HepG2 (cell line): ENCODE results near the gene RHBDD3. TPM values are rescaled to one million over a fixed set of nuclear protein-coding genes. Genes with fewer than 3 reads are reported as not detected.

Experiments used
- CENPX ChIP-seq: sonication (generic); formaldehyde crosslinking; IDR thresholded peaks from 2 replicates; pipeline ENCODE4 v1.9.0; 2021; ENCODE audit warnings: mild to moderate bottlenecking, missing genetic modification reagents, moderate library complexity
- FOXJ3 ChIP-seq: sonication (generic); formaldehyde crosslinking; IDR thresholded peaks from 2 replicates; pipeline ENCODE4 v1.4.0; 2020; ENCODE audit warnings: missing genetic modification reagents, mild to moderate bottlenecking, borderline replicate concordance
- GATAD2A ChIP-seq: IDR thresholded peaks from 2 replicates; pipeline ENCODE4 v1.6.1; 2016
- JARID2 ChIP-seq: sonication (generic); formaldehyde crosslinking; IDR thresholded peaks from 2 replicates; pipeline ENCODE4 v1.8.1; 2023; ENCODE audit warnings: missing genetic modification reagents, inconsistent platforms; ENCODE audit not compliant: insufficient replicate concordance
- KLF13 ChIP-seq: sonication (generic); formaldehyde crosslinking; IDR thresholded peaks from 2 replicates; pipeline ENCODE4 v1.4.0; 2020; ENCODE audit warnings: mild to moderate bottlenecking, missing genetic modification reagents
- NFATC3 ChIP-seq: sonication (generic); formaldehyde crosslinking; IDR thresholded peaks from 2 replicates; pipeline ENCODE4 v1.5.1; 2020; ENCODE audit warnings: mild to moderate bottlenecking, missing genetic modification reagents
- PCBP1 ChIP-seq: fragments of 200-400 bp; formaldehyde crosslinking; IDR thresholded peaks from 2 replicates; pipeline ENCODE4 v1.6.1; 2017; ENCODE audit warnings: mild to moderate bottlenecking, low read depth, low read length, borderline replicate concordance
- RFX5 ChIP-seq: IDR thresholded peaks from 2 replicates; pipeline ENCODE4 v1.6.1; 2011; ENCODE audit warnings: low read depth, low read length, improper control_type of control experiment
- SOX5 ChIP-seq: IDR thresholded peaks from 2 replicates; pipeline ENCODE4 v1.6.1; 2016; ENCODE audit warnings: borderline replicate concordance
- STAG1 ChIP-seq: sonication (generic); formaldehyde crosslinking; IDR thresholded peaks from 2 replicates; pipeline ENCODE4 v1.4.0; 2020; ENCODE audit warnings: missing genetic modification reagents
- ZBTB7B ChIP-seq: sonication (generic); formaldehyde crosslinking; IDR thresholded peaks from 2 replicates; pipeline ENCODE4 v1.4.0; 2020; ENCODE audit warnings: missing genetic modification reagents
- ZFX ChIP-seq: sonication (generic); formaldehyde crosslinking; IDR thresholded peaks from 2 replicates; pipeline ENCODE4 v1.4.0; 2020; ENCODE audit warnings: mild to moderate bottlenecking, low read depth, missing genetic modification reagents, moderate library complexity
- ZNF10 ChIP-seq: sonication (generic); formaldehyde crosslinking; IDR thresholded peaks from 2 replicates; pipeline ENCODE4 v1.4.0; 2020; ENCODE audit warnings: mild to moderate bottlenecking, low read depth, missing genetic modification reagents, borderline replicate concordance
- ZNF230 ChIP-seq: sonication (generic); formaldehyde crosslinking; IDR thresholded peaks from 2 replicates; pipeline ENCODE4 v1.4.0; 2020; ENCODE audit warnings: mild to moderate bottlenecking, missing genetic modification reagents
- ZNF256 ChIP-seq: sonication (generic); formaldehyde crosslinking; conservative IDR thresholded peaks from 2 replicates; pipeline ENCODE4 v1.4.0; 2020; ENCODE audit warnings: missing genetic modification reagents
- ZNF354B ChIP-seq: sonication (generic); formaldehyde crosslinking; IDR thresholded peaks from 2 replicates; pipeline ENCODE4 v1.8.0; 2022; ENCODE audit warnings: mild to moderate bottlenecking, missing genetic modification reagents
- ZNF567 ChIP-seq: sonication (generic); formaldehyde crosslinking; IDR thresholded peaks from 2 replicates; pipeline ENCODE4 v1.8.1; 2023; ENCODE audit warnings: mild to moderate bottlenecking, missing genetic modification reagents, borderline replicate concordance
- ZSCAN9 ChIP-seq: IDR thresholded peaks from 2 replicates; pipeline ENCODE4 v1.6.1; 2016; ENCODE audit warnings: borderline replicate concordance
- polyA plus RNA-seq, 8 experiments: library from polyadenylated mRNA; depleted of rRNA in 3 of 8; stranded (reverse) in 7 of 8; unstranded in 1 of 8; fragments of >200 nt; fragmentation: Illumina TruSeq in 4 of 8; extraction: Trizol in 4 of 8; gene quantifications; 2 replicates each; pipeline versions ENCODE4 v1.2.1 to v1.2.3, GENCODE V29; 2011 to 2016; ENCODE audit warnings: low read depth in 4 of 8, missing spikeins in 1 of 8, mixed read lengths in 1 of 8; ENCODE audit not compliant: insufficient read depth in 1 of 8
- total RNA-seq, 5 experiments: library from RNA; depleted of rRNA; stranded (reverse); fragments of >200 nt; fragmentation: Illumina TruSeq; extraction: Trizol; gene quantifications; 2 replicates each; pipeline ENCODE4 v1.2.3, GENCODE V29; 2016; ENCODE audit warnings: low read depth in 1 of 5
- TF ChIP-seq, protein P1 (sequence below): sonication (generic); formaldehyde crosslinking; IDR thresholded peaks from 2 replicates; pipeline ENCODE4 v1.4.0; 2020; ENCODE audit warnings: mild to moderate bottlenecking, missing genetic modification reagents
- TF ChIP-seq, protein P2 (sequence below): sonication (generic); formaldehyde crosslinking; IDR thresholded peaks from 2 replicates; pipeline ENCODE4 v1.4.0; 2020; ENCODE audit warnings: missing genetic modification reagents
- TF ChIP-seq, protein P3 (sequence below): sonication (generic); formaldehyde crosslinking; IDR thresholded peaks from 2 replicates; pipeline ENCODE4 v1.5.1; 2020; ENCODE audit warnings: mild to moderate bottlenecking, missing genetic modification reagents, borderline replicate concordance
- TF ChIP-seq, protein P4 (sequence below): sonication (generic); formaldehyde crosslinking; IDR thresholded peaks from 2 replicates; pipeline ENCODE4 v1.5.1; 2020; ENCODE audit warnings: mild to moderate bottlenecking, missing genetic modification reagents, moderate library complexity
- TF ChIP-seq, protein P5 (sequence below): sonication (generic); formaldehyde crosslinking; IDR thresholded peaks from 2 replicates; pipeline ENCODE4 v1.8.0; 2022; ENCODE audit warnings: mild to moderate bottlenecking, missing genetic modification reagents, borderline replicate concordance

The RHBDD3 gene
- total and polyA plus RNA-seq, 2 of the 13 experiments (the other 11 are each of a cell fraction or from before 2014, with no cell fraction given) = 12.1 to 26.7 TPM

DNA sequence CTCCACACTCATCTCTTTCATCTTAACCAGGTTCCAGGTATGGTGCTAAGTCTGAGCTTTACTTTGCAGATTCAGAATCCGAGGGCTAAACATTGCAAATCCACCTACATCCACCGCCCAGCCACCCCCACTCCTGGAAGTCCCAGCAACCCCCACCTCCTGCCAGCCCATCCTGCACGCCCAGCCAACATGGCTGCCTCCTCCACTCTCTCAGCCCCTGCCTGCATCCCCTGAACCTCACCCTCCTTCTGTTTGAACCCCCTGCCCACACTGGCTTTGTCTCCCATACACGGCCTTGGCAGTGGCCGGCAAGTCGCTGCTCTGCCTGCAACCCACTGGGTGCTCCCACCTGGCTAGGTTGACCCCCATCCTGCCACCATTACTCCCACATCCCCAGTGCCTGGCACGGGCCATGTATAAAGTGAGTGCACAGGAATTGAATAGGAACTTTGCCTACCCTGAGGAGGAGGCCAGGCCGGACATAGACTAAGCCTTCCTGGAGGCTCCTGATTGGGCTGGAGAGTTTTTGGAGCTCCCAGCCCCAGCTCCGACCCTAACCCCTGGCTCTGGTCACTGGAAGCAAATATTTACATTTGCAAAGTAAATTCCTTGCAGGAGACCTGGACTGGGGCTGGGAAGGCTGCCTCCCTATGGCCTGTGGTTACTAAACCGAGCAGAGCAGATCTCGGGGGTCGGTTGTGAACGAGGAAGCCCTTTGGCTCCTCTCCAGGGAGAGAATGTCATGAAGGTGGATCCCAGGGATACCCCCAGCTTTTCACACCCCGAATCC lies 47.7 kb downstream of the RHBDD3 start (continued):
- TF ChIP-seq, protein P1, sequence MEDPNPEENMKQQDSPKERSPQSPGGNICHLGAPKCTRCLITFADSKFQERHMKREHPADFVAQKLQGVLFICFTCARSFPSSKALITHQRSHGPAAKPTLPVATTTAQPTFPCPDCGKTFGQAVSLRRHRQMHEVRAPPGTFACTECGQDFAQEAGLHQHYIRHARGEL = no peak
- TF ChIP-seq ZNF354B = no peak
- no peak for TF ChIP-seq ZNF230 (CRISPR knock-in tag)
- TF ChIP-seq ZBTB7B = no peak
- TF ChIP-seq PCBP1 = no peak
- TF ChIP-seq ZNF567 = no peak
- TF ChIP-seq ZNF10 (CRISPR knock-in tag) = no peak
- 0 out of 2 replicates have a peak, but pooled peaks have one; percentile 20 for TF ChIP-seq ZFX (CRISPR knock-in tag)
- 0 out of 2 replicates have a peak, but pooled peaks have one; percentile 15 for TF ChIP-seq ZNF256 (CRISPR knock-in tag)
- peak; percentile 4; the same call in 1 of the 2 replicates for TF ChIP-seq STAG1
- TF ChIP-seq SOX5 = no peak
- TF ChIP-seq JARID2 (CRISPR knock-in tag) = no peak
- TF ChIP-seq, protein P2, sequence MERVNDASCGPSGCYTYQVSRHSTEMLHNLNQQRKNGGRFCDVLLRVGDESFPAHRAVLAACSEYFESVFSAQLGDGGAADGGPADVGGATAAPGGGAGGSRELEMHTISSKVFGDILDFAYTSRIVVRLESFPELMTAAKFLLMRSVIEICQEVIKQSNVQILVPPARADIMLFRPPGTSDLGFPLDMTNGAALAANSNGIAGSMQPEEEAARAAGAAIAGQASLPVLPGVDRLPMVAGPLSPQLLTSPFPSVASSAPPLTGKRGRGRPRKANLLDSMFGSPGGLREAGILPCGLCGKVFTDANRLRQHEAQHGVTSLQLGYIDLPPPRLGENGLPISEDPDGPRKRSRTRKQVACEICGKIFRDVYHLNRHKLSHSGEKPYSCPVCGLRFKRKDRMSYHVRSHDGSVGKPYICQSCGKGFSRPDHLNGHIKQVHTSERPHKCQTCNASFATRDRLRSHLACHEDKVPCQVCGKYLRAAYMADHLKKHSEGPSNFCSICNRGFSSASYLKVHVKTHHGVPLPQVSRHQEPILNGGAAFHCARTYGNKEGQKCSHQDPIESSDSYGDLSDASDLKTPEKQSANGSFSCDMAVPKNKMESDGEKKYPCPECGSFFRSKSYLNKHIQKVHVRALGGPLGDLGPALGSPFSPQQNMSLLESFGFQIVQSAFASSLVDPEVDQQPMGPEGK (CRISPR knock-in tag) = peak; percentile 34; the same call in 1 of the 2 replicates
- TF ChIP-seq, protein P3, sequence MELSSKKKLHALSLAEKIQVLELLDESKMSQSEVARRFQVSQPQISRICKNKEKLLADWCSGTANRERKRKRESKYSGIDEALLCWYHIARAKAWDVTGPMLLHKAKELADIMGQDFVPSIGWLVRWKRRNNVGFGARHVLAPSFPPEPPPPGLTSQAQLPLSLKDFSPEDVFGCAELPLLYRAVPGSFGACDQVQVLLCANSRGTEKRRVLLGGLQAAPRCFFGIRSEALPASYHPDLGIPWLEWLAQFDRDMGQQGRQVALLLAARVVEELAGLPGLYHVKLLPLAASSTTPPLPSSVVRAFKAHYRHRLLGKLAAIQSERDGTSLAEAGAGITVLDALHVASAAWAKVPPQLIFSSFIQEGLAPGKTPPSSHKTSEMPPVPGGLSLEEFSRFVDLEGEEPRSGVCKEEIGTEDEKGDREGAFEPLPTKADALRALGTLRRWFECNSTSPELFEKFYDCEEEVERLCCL (CRISPR knock-in tag) = no peak
- TF ChIP-seq, protein P4, sequence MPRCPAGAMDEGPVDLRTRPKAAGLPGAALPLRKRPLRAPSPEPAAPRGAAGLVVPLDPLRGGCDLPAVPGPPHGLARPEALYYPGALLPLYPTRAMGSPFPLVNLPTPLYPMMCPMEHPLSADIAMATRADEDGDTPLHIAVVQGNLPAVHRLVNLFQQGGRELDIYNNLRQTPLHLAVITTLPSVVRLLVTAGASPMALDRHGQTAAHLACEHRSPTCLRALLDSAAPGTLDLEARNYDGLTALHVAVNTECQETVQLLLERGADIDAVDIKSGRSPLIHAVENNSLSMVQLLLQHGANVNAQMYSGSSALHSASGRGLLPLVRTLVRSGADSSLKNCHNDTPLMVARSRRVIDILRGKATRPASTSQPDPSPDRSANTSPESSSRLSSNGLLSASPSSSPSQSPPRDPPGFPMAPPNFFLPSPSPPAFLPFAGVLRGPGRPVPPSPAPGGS (CRISPR knock-in tag) = 0 out of 2 replicates have a peak, but pooled peaks have one; percentile 28
- peak; percentile 40; the same call in 1 of the 2 replicates for TF ChIP-seq GATAD2A
- TF ChIP-seq CENPX (CRISPR knock-in tag) = no peak
- no peak for TF ChIP-seq KLF13 (CRISPR knock-in tag)
- no peak for TF ChIP-seq ZSCAN9
- no peak for TF ChIP-seq NFATC3 (CRISPR knock-in tag)
- no peak for TF ChIP-seq FOXJ3 (CRISPR knock-in tag)
- TF ChIP-seq, protein P5, sequence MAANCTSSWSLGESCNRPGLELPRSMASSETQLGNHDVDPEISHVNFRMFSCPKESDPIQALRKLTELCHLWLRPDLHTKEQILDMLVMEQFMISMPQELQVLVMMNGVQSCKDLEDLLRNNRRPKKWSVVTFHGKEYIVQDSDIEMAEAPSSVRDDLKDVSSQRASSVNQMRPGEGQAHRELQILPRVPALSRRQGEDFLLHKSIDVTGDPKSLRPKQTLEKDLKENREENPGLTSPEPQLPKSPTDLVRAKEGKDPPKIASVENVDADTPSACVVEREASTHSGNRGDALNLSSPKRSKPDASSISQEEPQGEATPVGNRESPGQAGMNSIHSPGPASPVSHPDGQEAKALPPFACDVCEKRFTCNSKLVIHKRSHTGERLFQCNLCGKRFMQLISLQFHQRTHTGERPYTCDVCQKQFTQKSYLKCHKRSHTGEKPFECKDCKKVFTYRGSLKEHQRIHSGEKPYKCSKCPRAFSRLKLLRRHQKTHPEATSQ (CRISPR knock-in tag) = no peak
- TF ChIP-seq RFX5 = no peak
